ENCODE data around the gene CUBN. TPM values are rescaled to one million over a fixed set of nuclear protein-coding genes. Genes with fewer than 3 reads are reported as not detected.

CUBN gene
- total RNA-seq, 1 experiment from 2014 or later = 0.34 TPM

DNA sequence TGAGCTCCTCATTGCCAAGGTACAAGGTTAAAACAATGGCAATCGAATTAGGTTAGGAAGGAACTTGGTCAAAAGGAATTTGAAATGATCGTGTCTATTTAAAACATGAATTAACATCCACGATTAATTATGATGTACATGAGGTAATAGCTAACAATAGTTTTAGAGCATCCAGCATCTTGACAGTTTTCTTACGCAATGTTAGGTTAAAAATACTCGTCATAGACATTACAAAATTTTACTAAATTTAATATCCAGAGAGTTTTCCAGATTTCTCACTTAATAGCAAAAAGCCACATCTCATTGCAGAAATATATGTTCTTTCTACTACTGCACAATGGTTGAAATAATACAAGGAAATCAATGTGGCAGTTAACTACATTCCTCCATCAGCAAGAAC, 22.6 kb downstream of the CUBN start:
- Histone ChIP-seq H3K36me3 (no peaks in the 10 kb centered on the region), H3K9me3 (replicated peaks) (no peaks in the 10 kb centered on the region), H3K27ac (no peak overlapping the region), H3K4me1 (peaks cover 9% of the 10 kb centered on the region), H3K27me3 (no peaks in the 10 kb centered on the region), H3K4me3 (no peak overlapping the region)
- no peak for DNase-seq

DNA sequence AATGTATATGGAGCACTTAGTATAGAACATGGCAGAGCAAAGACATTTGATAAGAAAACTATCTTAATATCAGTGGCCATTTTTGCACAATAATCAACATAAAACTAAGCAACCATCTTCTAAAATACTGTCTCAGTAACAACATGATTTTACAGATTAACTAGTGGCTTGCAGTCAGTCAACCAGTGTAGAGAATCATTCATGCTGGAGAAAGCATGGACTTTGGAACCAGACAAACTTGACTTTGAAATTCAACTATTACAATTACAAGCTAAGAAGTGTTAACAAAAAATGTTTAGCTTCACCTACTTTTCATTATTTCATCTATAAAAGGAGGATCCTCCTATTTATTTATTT, 27.7 kb downstream of the CUBN start:
- H3K4me3 ChIP-seq = no peak overlapping the region
- H3K27ac ChIP-seq = no peak overlapping the region
- no peaks in the 10 kb centered on the region for H3K36me3 ChIP-seq

DNA sequence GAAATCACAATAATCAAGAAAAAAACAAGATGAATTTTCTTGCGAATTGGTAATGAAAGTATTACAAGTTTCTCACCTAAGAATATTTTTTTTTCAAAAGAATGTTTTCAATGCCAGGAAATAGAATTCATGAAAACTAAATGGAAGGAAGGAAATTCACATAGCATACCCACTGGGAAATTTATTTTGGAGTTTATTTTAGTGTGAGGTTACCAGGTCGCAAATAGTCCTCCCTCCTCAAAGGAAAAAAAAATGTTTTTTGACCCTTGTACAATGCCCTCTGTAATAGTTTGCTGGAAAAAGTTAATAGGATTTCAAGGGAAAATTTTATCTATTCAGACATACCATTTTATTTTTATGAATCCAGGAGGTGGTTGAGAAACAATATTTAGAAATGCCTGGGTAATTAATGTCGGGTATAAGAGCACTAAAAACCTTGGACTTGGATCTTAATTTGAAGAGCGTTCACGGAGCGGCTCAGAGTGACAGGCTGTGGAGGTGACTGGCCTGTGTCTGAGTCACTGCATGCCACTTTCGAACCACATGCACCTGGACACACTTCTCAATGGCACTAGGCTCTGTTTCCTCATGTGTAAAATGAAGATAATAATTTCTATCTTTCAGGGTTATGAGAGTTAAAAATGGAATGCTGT, 28.2 kb downstream of the CUBN start:
- no peak for DNase-seq
- Histone ChIP-seq H3K27ac (no peak overlapping the region), H3K36me3 (no peaks in the 10 kb centered on the region), H3K27me3 (no peaks in the 10 kb centered on the region), H3K9me3 (replicated peaks) (no peaks in the 10 kb centered on the region), H3K4me3 (no peak overlapping the region), H3K4me1 (peaks cover 6% of the 10 kb centered on the region; the same call in 1 of the 2 replicates)

More for the DNA sequence above, 27.7 kb downstream of the CUBN start:
- Histone ChIP-seq H3K27me3 (no peaks in the 10 kb centered on the region), H3K4me1 (peaks cover 6% of the 10 kb centered on the region; the same call in 1 of the 2 replicates), H3K9me3 (replicated peaks) (no peaks in the 10 kb centered on the region)
- no peak for DNase-seq

DNA sequence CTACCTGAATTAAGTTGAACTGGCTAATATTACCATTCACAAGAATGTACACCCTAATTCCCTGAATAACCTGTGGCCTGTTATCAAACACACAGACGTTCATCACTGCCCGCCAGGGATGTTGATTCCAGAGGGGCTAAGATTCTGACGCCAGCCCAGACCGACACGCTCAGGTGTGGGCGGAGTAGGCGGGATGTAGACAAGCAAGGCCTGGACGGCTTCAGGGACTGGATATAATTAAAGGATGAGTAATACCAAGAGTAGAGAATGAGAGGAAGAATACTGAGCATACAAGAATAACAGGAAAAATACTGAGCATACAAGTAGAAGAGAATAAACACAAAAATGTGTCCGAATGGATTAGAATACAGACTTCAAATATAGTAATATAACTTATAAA, 29.0 kb downstream of the CUBN start:
- no peak overlapping the region for H3K4me3 ChIP-seq
- no peaks in the 10 kb centered on the region for H3K27me3 ChIP-seq
- DNase-seq = no peak
- H3K36me3 ChIP-seq = no peaks in the 10 kb centered on the region
- no peak overlapping the region for H3K27ac ChIP-seq
- H3K4me1 ChIP-seq = peaks cover 6% of the 10 kb centered on the region; the same call in 1 of the 2 replicates
- no peaks in the 10 kb centered on the region for H3K9me3 ChIP-seq (replicated peaks)

DNA sequence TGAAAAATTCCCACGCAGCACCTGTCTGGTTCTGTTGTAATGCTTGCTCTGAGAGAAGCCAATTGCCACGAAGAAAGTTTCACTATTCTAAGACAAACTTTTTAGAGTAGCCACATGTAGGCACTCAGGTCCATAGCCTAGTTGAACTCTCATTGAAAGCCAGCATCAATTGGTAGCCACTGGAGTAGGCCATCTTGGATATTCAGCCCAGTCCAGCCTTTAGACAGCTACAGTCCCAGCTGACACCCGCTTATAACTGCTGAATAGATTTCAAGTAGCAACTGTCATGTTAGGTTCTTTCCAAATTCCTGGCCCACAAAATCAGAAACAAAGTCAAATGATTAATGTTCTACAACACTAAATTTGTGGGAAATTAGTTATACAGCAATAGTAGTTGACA, 31.6 kb downstream of the CUBN start:
- no peak overlapping the region for H3K27ac ChIP-seq
- H3K36me3 ChIP-seq = no peaks in the 10 kb centered on the region
- DNase-seq = no peak
- peaks cover 6% of the 10 kb centered on the region; the same call in 1 of the 2 replicates for H3K4me1 ChIP-seq
- no peak overlapping the region for H3K4me3 ChIP-seq
- H3K27me3 ChIP-seq = no peaks in the 10 kb centered on the region
- H3K9me3 ChIP-seq (replicated peaks) = no peaks in the 10 kb centered on the region

DNA sequence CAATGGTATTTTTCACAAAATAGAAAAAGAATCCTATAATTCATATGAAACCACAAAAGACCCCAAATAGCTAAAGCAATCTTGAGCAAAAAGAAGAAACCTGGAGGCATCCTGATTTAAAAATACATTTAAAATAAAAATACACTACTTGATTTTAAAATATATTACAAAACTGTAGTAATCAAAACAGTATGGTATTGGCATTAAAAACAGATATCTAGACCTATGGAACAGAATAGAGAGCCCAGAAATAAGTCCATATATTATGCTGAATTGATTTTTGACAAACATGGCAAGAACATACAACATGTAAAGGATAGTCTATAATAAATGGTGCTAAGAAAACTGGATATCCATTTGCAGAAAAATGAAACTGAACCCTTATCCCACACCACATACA, 34.8 kb downstream of the CUBN start:
- H3K27ac ChIP-seq = no peak overlapping the region
- no peaks in the 10 kb centered on the region for H3K27me3 ChIP-seq
- H3K4me1 ChIP-seq = peaks cover 6% of the 10 kb centered on the region; the same call in 1 of the 2 replicates
- H3K9me3 ChIP-seq (replicated peaks) = no peaks in the 10 kb centered on the region
- H3K36me3 ChIP-seq = no peaks in the 10 kb centered on the region
- H3K4me3 ChIP-seq = no peak overlapping the region
- DNase-seq = no peak

DNA sequence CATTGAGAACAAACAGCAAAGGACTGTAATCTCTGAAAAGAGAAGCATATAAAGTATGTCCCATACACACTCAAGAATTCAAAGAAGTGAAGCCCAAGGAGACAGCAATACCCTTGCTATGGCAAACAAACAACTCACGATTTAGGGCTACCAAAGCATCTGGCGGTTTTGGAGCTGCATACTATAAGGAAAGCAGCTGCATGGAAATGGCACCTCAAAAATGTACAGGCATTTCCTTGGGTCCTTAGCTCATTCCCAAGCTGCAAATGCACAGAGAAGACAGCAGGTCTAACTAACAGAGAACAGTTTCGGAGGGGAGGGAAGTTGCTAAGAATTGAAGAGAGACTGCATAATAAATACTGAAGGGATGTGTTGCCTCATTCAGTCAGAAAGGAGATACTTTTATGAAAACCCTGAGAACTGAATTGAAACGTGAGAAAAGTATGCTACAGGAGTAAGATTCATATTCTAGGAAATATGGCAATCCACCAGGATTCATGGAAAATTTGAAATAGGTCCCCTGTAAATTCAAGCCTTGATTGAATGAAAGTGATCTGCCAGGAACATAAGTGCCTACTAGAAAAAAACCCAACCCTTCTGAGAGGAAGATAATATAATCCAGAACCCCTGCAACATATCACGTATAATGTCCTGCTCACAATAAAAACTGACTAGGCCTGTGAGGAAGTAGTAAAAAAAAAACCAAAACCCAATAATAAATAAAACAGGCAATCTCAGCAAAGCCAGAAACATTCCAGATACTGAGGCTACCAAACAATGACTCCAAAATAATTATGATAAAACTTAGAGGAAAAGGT, 36.4 kb downstream of the CUBN start:
- H3K27me3 ChIP-seq = no peaks in the 10 kb centered on the region
- H3K36me3 ChIP-seq = no peaks in the 10 kb centered on the region
- H3K27ac ChIP-seq = no peak overlapping the region
- H3K4me3 ChIP-seq = no peak overlapping the region
- no peak for DNase-seq
- H3K4me1 ChIP-seq = no peaks in the 10 kb centered on the region
- H3K9me3 ChIP-seq (replicated peaks) = no peaks in the 10 kb centered on the region

DNA sequence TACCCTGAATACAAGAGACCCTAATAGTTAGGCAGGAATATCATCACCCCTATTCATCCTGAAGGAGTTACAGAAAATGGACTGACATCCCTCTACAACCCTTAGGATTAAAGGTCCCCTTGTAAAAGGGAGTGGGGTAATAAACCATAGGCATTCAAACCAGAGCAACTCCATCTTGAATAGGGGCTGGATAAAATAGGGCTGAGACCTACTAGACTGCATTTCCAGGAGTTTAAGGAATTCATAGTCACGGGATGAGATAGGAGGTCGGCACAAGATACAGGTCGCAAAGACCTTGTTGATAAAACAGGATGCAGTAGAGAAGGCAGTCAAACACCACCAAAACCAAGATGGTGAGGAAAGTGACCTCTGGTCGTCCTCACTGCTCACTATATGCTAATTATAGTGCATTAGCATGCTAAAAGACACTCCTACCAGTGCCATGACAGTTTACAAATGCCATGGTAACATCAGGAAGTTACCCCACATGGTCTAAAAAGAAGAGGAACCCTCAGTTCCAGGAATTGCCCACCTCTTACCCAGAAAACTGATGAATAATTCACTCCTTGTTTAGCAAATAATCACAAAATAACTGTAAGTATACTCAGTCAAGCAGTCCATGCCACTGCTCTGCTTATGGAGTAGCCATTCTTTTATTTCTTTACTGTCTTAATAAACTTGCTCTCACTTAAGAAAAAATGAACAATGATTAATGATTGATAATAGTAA, 37.2 kb downstream of the CUBN start:
- Histone ChIP-seq H3K27me3 (no peaks in the 10 kb centered on the region), H3K36me3 (no peaks in the 10 kb centered on the region), H3K9me3 (replicated peaks) (no peaks in the 10 kb centered on the region), H3K4me3 (no peak overlapping the region), H3K4me1 (no peaks in the 10 kb centered on the region), H3K27ac (no peak overlapping the region)
- DNase-seq = no peak

DNA sequence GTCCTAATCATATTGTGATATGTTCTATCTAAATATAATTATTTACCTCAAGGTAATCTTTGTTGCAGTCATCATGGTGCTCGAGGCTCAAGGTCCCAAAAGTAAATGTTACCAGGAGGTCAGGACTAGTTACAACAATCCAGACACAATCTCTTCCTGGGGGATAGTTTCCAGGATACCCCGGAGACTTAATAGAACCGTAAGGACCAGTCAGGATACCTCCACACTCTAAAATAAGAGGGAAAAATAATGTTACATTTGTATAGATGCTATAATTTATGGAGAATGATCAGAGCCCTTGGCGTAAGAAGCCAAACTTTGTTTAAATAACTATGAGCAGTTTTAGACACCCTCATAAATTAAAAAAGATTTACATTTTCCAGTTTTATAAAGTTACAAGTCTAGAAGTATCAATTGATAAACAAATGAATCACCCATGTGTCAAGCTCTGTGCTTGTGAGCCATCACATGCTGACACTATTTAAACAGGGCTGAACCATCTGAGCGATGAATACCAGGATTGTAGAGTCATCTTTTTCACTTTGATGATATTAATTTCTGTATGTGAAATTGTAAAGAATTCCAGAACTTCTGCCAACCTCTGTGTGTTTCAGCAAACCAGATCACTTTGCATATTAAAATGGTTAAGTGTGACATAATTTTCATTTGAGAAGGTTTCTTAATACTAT, 41.3 kb downstream of the CUBN start:
- Histone ChIP-seq H3K9me3 (replicated peaks) (no peaks in the 10 kb centered on the region), H3K27me3 (no peaks in the 10 kb centered on the region), H3K4me1 (no peaks in the 10 kb centered on the region), H3K27ac (no peak overlapping the region), H3K4me3 (no peak overlapping the region), H3K36me3 (no peaks in the 10 kb centered on the region)
- no peak for DNase-seq

DNA sequence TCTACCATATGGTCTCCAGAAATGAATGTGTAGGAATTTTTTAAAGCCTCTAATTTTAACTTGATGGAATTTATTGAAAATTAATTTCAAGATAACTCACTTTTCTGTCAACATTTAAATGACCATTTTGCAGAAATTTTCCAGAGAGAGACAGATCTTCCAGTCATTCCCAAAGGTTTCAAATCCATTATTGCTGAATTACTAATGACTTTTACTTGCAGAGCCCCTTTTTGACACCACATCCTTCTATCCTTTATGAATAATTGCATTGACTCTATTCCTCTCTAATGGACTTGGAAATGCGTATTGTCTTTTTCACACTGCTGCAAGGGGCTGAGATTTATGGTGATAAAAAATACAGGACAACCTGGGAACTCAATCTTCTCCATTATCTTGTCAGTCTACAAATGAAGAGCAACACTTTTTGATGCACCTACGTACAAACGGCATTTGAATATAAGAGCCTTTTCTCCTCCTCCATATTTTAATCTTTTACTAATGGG, 42.7 kb downstream of the CUBN start:
- Histone ChIP-seq H3K9me3 (replicated peaks) (no peaks in the 10 kb centered on the region), H3K4me1 (no peaks in the 10 kb centered on the region), H3K4me3 (no peak overlapping the region), H3K36me3 (no peaks in the 10 kb centered on the region), H3K27ac (no peak overlapping the region), H3K27me3 (no peaks in the 10 kb centered on the region)
- no peak for DNase-seq

DNA sequence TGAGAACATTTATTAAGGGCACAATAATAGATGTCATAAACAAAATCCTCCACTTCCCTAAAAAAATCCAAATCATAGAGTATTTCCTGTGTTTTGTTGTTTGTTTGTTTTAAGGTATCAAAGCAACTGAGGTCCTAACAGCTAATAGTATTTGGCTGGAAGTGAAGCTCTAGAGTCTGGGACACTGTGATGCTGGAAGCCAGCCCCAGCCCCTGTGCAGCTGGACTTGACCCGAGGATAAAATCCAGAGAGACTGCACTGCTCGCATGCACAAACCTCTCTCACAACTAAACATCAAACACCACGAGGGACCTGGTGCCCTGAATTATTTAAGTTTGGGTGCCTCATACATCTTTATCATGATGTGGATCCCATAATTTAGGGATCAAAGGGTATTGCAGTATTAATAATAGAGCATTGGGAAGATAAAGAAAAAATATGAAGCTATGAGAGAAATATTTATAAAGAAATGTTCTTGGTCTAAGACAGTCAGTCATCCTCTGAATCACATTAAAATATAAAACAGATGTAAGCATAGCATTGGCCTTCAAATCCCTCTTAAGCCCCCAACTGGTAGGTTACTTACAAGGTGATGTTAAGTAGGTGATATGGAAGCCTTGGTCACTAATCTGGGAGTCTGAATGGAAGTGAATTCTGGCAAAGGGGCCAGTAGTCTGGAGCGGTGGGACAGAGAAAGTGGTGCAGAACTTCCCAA, 44.4 kb downstream of the CUBN start:
- Histone ChIP-seq H3K4me3 (no peak overlapping the region), H3K27me3 (no peaks in the 10 kb centered on the region), H3K9me3 (replicated peaks) (no peaks in the 10 kb centered on the region), H3K27ac (no peak overlapping the region), H3K36me3 (no peaks in the 10 kb centered on the region), H3K4me1 (no peaks in the 10 kb centered on the region)
- DNase-seq = no peak

DNA sequence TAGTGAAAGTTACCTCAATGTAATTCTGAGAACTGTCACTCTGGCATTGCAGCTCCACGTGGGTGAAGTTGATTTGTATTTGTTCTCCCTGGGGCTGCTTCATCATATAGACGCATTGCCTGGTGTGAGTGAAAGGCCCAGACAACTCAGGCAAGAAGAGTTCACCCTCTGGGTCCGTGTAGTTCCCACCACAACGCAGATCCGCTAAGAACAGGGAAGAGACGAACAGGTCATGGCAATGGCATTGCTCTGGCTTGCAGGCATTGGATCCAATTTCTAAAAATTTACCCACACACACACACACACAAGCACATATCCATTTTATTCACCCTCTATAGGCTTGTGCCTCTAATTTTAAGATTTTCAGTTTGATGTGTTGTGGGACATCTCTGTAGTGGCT, 45.4 kb downstream of the CUBN start:
- DNase-seq = no peak
- no peaks in the 10 kb centered on the region for H3K4me1 ChIP-seq
- no peaks in the 10 kb centered on the region for H3K36me3 ChIP-seq
- H3K27me3 ChIP-seq = no peaks in the 10 kb centered on the region
- no peak overlapping the region for H3K27ac ChIP-seq
- H3K4me3 ChIP-seq = no peak overlapping the region
- no peaks in the 10 kb centered on the region for H3K9me3 ChIP-seq (replicated peaks)

DNA sequence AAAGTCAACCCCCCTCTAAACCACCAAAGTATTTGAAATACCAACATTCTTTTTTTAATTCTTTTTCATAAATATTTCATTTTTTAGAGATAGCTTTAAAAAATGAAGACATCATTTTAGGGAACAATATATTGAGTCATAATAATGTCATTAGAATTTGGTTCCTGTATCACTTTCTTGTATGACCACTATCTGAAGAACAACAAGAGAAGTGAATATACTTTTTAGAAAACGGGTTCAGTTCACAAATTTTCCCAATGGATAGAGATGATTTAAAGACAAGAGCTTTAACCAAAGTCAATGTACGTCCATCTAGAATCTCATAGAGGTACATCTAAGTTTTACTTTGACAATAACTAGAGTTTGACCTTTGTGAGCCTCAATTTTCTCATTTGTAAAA, 48.2 kb downstream of the CUBN start:
- Histone ChIP-seq H3K4me1 (no peaks in the 10 kb centered on the region), H3K36me3 (no peaks in the 10 kb centered on the region), H3K9me3 (replicated peaks) (no peaks in the 10 kb centered on the region), H3K27me3 (no peaks in the 10 kb centered on the region), H3K4me3 (no peak overlapping the region), H3K27ac (no peak overlapping the region)
- DNase-seq = no peak

DNA sequence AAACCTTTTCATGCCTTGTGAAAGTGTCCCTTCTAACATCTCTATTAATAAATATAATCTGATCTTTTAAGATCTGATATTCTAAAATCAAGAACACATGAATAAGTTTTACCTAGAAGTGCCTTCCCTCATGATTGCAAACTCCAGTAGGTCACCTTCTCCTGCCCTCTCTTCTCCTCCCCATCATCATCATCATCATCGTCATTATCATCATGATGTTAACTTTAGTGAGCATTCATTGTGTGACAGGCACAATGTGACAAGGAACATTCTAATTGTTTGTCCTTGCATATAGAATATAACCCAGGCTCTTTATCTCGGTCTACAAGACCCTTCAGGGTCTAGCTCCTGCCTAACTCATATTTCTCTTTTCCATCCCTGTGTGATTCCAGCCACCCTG, 51.7 kb downstream of the CUBN start:
- Histone ChIP-seq H3K9me3 (replicated peaks) (no peaks in the 10 kb centered on the region), H3K4me3 (no peak overlapping the region), H3K27ac (no peak overlapping the region), H3K36me3 (no peaks in the 10 kb centered on the region), H3K4me1 (peaks cover 7% of the 10 kb centered on the region; the same call in 1 of the 2 replicates), H3K27me3 (no peaks in the 10 kb centered on the region)
- DNase-seq = no peak
